Astrocyte of the spinal cord (primary cell): Measurements from ENCODE around the gene CGB3.

ENCODE experiments used
- DNase-seq: peaks from one replicate; pipeline ENCODE4 v3.0.0; 2011; ENCODE audit warnings: low read depth, low spot score
- H3K4me3 ChIP-seq: 2 replicates; pipeline ENCODE4 v1.5.1; 2011; ENCODE audit warnings: low read depth, mild to moderate bottlenecking, low read length, moderate library complexity
- in situ Hi-C: cut with HindIII; loops from 2 replicates; pipeline ENCODE4 v1.10.0; 2017; ENCODE audit warnings: low sequenced_read_pairs
- TF ChIP-seq, protein P1 (sequence below): IDR thresholded peaks from 2 replicates; pipeline ENCODE4 v1.5.1; 2012; ENCODE audit warnings: low read depth, mild to moderate bottlenecking, low read length, inconsistent platforms

The CGB3 gene

GRCh38 chr19:49014870-49015255 lies 9.3 kb downstream of the CGB3 start:
- TF ChIP-seq, protein P1, sequence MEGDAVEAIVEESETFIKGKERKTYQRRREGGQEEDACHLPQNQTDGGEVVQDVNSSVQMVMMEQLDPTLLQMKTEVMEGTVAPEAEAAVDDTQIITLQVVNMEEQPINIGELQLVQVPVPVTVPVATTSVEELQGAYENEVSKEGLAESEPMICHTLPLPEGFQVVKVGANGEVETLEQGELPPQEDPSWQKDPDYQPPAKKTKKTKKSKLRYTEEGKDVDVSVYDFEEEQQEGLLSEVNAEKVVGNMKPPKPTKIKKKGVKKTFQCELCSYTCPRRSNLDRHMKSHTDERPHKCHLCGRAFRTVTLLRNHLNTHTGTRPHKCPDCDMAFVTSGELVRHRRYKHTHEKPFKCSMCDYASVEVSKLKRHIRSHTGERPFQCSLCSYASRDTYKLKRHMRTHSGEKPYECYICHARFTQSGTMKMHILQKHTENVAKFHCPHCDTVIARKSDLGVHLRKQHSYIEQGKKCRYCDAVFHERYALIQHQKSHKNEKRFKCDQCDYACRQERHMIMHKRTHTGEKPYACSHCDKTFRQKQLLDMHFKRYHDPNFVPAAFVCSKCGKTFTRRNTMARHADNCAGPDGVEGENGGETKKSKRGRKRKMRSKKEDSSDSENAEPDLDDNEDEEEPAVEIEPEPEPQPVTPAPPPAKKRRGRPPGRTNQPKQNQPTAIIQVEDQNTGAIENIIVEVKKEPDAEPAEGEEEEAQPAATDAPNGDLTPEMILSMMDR = no peak
- in situ Hi-C loops = no loop called here
- DNase-seq = no peak
- no peak overlapping the region for H3K4me3 ChIP-seq

- no peak overlapping the region for H3K4me3 ChIP-seq
- TF ChIP-seq, protein P1 = no peak
- in situ Hi-C loops = no loop called here
- DNase-seq = no peak
Measured at GRCh38 chr19:49014123-49014869, 9.8 kb downstream of the CGB3 start.

DNA sequence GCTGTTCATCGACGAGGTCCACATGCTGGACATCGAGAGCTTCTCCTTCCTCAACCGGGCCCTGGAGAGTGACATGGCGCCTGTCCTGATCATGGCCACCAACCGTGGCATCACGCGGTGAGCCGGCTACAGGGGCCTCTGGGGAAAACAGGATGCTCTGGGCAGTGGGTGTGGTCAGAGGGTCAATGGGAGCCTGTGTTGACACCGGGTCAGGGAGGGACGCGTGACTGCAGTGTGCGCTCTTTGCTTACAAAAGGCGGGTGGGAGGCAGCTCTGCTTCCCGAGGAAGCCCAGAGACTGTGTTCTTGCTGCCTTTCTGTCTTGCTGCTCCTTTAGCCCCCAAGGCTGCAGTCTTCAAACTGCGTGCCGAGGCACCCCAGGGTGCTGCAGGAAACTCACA lies 12.9 kb downstream of the CGB3 start:
- TF ChIP-seq, protein P1 = no peak
- H3K4me3 ChIP-seq = no peak overlapping the region
- no peak for DNase-seq
- in situ Hi-C loops = no loop called here

GRCh38 chr19:49010453-49010852 lies 13.7 kb downstream of the CGB3 start:
- in situ Hi-C loops = no loop called here
- DNase-seq = no peak
- TF ChIP-seq, protein P1 = no peak

GRCh38 chr19:49009828-49010227 lies 14.3 kb downstream of the CGB3 start:
- TF ChIP-seq, protein P1 = no peak
- DNase-seq = no peak
- in situ Hi-C loops = no loop called here
- no peak overlapping the region for H3K4me3 ChIP-seq

More at GRCh38 chr19:49010453-49010852, 13.7 kb downstream of the CGB3 start:
- no peak overlapping the region for H3K4me3 ChIP-seq

GRCh38 chr19:49006905-49007304 lies 17.2 kb downstream of the CGB3 start:
- H3K4me3 ChIP-seq = no peak overlapping the region
- no peak for DNase-seq
- in situ Hi-C loops = no loop called here
- TF ChIP-seq, protein P1 = no peak
